Right atrium auricular region (tissue), 2 donors: ENCODE data around the gene AXIN1. TPM values are rescaled to one million over a fixed set of nuclear protein-coding genes. Genes with fewer than 3 reads are reported as not detected.

Source experiments
- DNase-seq: peaks from one replicate; pipeline ENCODE4 v3.0.0-alpha.2; 2019; ENCODE audit warnings: low spot score
- H3K27ac ChIP-seq, 2 donors: fragments of 200-600 bp; sonication (generic); 1 replicate in 1 of 2; 2 replicates in 1 of 2; pipeline ENCODE4 v1.5.1; 2016 to 2019
- H3K27me3 ChIP-seq, 2 donors: fragments of 200-600 bp; sonication (generic); one replicate each; pipeline versions ENCODE4 v1.5.1 to v1.6.0; 2017 to 2019
- H3K36me3 ChIP-seq: fragments of 200-600 bp; sonication (generic); one replicate; pipeline ENCODE4 v1.5.1; 2016
- H3K4me1 ChIP-seq, 2 donors: fragments of 200-600 bp; sonication (generic); one replicate each; pipeline versions ENCODE4 v1.5.1 to v1.6.0; 2017 to 2019
- H3K4me3 ChIP-seq, 2 donors: fragments of 200-600 bp; sonication (generic); 1 replicate in 1 of 2; 2 replicates in 1 of 2; pipeline ENCODE4 v1.5.1; 2017 to 2019; ENCODE audit warnings: mild to moderate bottlenecking in 1 of 2, moderate library complexity in 1 of 2
- H3K9me3 ChIP-seq, 2 donors: fragments of 200-600 bp; sonication (generic); one replicate each; pipeline ENCODE4 v1.5.1; 2019
- total RNA-seq, 2 donors: library from RNA; depleted of rRNA; stranded (reverse); fragments of >200 nt; gene quantifications; one replicate each; pipeline ENCODE4 v1.1.0, GENCODE V29; 2016
- TF ChIP-seq, protein P1 (sequence below), 2 donors: fragments of 200-600 bp; sonication (generic); IDR thresholded peaks; one replicate each; pipeline ENCODE4 v1.5.1; 2019; ENCODE audit warnings: antibody characterized with exemption in 2 of 2

AXIN1 gene
- total RNA-seq, 2 donors from 2014 or later = 12.9 to 19.4 TPM

DNA sequence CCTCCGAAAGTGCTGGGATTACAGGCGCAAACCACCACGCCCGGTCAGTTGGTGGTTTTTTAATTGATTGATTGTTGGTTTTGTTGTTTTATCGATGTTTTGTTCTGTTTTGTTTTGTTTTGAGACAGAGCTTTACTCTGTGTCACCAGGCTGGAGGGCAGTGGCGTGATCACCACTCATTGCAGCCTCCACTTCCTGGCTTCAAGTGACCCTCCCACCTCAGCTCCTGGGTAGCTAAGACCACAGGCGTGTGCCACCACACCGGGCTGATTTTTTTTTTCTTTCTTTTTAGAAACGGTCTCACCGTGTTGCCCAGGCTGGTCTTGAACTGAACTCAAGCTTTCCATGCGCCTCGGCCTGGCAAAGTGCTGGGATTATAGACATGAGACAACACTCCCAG, 105.5 kb downstream of the AXIN1 start:
- Histone ChIP-seq H3K4me1 (peaks cover 0 to 15% of the 10 kb centered on the region in 2 donors), H3K4me3 (no peak overlapping the region), H3K9me3 (no peaks in the 10 kb centered on the region), H3K27ac (no peak overlapping the region), H3K36me3 (peaks cover 12% of the 10 kb centered on the region), H3K27me3 (no peaks in the 10 kb centered on the region)
- no peak for DNase-seq
- TF ChIP-seq, protein P1, sequence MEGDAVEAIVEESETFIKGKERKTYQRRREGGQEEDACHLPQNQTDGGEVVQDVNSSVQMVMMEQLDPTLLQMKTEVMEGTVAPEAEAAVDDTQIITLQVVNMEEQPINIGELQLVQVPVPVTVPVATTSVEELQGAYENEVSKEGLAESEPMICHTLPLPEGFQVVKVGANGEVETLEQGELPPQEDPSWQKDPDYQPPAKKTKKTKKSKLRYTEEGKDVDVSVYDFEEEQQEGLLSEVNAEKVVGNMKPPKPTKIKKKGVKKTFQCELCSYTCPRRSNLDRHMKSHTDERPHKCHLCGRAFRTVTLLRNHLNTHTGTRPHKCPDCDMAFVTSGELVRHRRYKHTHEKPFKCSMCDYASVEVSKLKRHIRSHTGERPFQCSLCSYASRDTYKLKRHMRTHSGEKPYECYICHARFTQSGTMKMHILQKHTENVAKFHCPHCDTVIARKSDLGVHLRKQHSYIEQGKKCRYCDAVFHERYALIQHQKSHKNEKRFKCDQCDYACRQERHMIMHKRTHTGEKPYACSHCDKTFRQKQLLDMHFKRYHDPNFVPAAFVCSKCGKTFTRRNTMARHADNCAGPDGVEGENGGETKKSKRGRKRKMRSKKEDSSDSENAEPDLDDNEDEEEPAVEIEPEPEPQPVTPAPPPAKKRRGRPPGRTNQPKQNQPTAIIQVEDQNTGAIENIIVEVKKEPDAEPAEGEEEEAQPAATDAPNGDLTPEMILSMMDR (IDR thresholded peaks at IDR 0.05) = no peak

DNA sequence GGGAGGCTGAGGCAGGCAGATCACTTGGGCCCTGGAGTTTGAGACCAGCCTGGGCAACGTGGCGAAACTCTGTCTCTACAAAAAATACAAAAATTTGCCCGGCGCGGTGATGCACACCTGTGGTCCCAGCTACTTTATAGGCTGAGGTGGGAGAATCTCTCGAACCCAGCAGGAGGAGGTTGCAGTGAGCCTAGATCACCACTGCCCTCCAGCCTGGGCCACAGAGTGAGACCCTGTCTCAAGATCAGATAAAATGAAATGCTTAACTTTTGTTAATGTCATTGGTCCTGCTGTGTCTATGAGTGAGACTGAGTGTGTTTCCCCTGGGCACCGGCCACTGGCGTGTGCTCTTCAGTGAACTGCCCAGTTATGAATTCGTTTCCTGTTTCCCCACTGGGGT, 107.4 kb downstream of the AXIN1 start:
- no peak overlapping the region for H3K27ac ChIP-seq
- TF ChIP-seq, protein P1 (IDR thresholded peaks at IDR 0.05) = no peak
- H3K4me1 ChIP-seq = peaks cover 0 to 32% of the 10 kb centered on the region in 2 donors
- H3K9me3 ChIP-seq = no peaks in the 10 kb centered on the region
- no peaks in the 10 kb centered on the region for H3K27me3 ChIP-seq
- H3K4me3 ChIP-seq = no peak overlapping the region
- no peak for DNase-seq
- peaks cover 2% of the 10 kb centered on the region for H3K36me3 ChIP-seq

DNA sequence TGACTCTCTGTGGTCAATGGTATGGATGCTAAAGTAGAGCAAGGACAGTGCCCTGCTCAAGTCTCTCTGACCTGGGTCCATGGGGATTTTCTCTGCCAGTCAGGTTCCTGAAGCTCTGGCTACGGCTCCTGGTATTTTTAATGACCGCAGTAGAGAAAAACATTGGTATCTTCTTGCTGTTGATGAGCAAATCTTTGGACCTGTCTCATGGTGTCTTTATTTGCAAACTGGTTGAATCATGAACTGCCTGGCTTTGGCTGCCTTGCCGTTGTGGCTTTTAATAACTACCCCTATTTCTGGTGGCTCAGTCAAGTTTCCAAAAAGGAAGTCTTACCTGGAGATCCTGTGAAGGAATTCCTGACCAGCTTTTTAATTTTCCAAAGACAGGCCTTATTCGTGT, 109.2 kb downstream of the AXIN1 start:
- TF ChIP-seq, protein P1 (IDR thresholded peaks at IDR 0.05) = no peak
- Histone ChIP-seq H3K4me3 (no peak overlapping the region), H3K36me3 (no peaks in the 10 kb centered on the region), H3K27ac (peak overlapping the region; percentile 31 to 32), H3K27me3 (no peaks in the 10 kb centered on the region), H3K9me3 (no peaks in the 10 kb centered on the region), H3K4me1 (peaks cover 0 to 43% of the 10 kb centered on the region in 2 donors)
- no peak for DNase-seq

DNA sequence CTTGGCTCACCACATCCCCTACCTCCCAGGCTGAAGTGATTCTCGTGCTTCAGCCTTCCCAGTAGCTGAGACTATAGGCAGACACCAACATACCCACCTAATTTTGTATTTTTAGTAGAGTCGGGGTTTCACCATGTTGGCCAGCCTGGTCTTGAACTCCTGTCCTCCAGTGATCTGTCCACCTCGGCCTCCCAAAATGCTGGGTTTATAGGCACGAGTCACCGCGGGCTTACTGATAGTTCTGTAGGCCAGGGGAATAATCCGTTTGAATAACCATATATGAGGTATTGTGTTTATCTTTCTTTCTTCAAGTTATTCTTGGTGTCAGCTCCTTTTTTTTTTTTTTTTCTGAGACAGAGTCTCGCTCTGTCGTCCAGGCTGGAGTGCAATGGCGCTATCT, 110.2 kb downstream of the AXIN1 start:
- Histone ChIP-seq H3K27ac (peak overlapping the region in 1 of 2 donors; percentile 21), H3K4me1 (peaks cover 0 to 43% of the 10 kb centered on the region in 2 donors), H3K4me3 (no peak overlapping the region), H3K9me3 (no peaks in the 10 kb centered on the region), H3K27me3 (no peaks in the 10 kb centered on the region), H3K36me3 (no peaks in the 10 kb centered on the region)
- no peak for DNase-seq
- TF ChIP-seq, protein P1 (IDR thresholded peaks at IDR 0.05) = no peak

DNA sequence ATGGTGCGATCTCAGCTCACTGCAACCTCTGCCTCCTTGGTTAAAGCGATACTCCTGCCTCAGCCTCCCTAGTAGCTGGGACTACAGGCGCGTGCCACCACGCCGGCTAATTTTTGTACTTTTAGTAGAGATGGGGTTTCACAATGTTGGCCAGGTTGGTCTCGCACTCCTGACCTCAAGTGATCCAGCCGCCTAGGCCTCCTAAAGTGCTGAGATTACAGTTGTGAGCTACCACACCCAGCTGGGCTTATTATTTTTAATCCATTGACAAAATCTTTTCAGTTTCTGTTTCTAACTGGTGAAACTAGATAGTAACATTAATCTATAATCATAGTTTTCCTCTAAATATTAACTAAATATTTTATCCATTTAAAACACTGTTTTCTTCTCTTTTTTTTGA, 112.0 kb downstream of the AXIN1 start:
- no peak overlapping the region for H3K4me3 ChIP-seq
- peaks cover 0 to 51% of the 10 kb centered on the region in 2 donors for H3K4me1 ChIP-seq
- no peaks in the 10 kb centered on the region for H3K27me3 ChIP-seq
- TF ChIP-seq, protein P1 (IDR thresholded peaks at IDR 0.05) = no peak
- no peaks in the 10 kb centered on the region for H3K9me3 ChIP-seq
- H3K36me3 ChIP-seq = no peaks in the 10 kb centered on the region
- H3K27ac ChIP-seq = peak overlapping the region; percentile 62 to 63
- no peak for DNase-seq

DNA sequence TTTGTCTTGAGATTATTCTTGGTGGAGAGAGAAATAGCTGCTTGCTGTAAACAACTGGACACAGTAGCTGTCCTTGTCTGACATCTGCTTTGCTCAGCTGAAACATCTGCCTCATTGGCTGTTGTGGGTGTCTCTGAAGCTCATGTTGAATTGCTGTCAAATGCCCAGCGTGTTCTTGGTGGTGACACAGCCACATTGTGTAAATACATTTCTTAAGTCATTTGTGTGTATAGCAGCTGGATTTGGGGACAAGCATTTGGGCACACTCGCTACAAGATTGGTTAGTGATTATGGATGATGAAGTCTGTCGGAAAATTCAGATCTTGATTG, 112.6 kb downstream of the AXIN1 start:
- Histone ChIP-seq H3K4me3 (no peak overlapping the region), H3K4me1 (peaks cover 0 to 53% of the 10 kb centered on the region in 2 donors), H3K27ac (peak overlapping the region; percentile 62 to 63), H3K27me3 (no peaks in the 10 kb centered on the region), H3K9me3 (no peaks in the 10 kb centered on the region), H3K36me3 (no peaks in the 10 kb centered on the region)
- DNase-seq = no peak
- TF ChIP-seq, protein P1 (IDR thresholded peaks at IDR 0.05) = no peak
